ENCODE results near the gene PRKN. TPM values are rescaled to one million over a fixed set of nuclear protein-coding genes. Genes with fewer than 3 reads are reported as not detected.

PRKN gene
- polyA plus RNA-seq, 1 donor from 2014 or later = 1.2 TPM

DNA sequence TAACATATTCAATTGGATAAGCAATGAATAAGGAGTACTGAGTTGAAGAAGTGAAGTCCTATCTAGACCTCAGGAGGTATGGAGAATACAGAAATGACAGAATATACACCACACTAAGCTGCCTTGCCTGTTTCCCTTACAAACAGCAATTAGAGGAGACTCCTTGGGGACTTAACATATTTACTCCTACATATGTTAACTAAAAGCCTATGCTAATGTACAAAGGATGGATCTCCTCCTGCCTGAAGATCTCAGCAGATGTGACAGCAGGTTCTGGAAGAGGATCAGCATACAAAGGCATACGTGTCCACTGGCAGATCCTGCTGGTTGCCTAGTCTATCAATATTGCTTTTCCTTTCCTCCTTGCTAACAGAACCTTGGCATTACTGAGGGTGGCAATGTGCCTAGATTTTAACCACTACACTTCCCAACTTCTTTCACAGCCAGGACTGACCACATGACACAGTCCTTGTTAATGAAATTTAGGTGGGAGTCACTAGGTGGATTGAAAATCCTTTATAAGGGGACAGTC is 29.6 kb downstream of the PRKN start:
- Histone ChIP-seq H3K27ac (ENCODE audit: low read length) (no peak overlapping the region), H3K4me2 (ENCODE audit: low read length) (no peak overlapping the region), H3K79me2 (replicated peaks; ENCODE audit: insufficient read depth, low read length) (no peaks in the 10 kb centered on the region), H3K9ac (ENCODE audit: low read length) (no peak overlapping the region), H3K27me3 (ENCODE audit: insufficient read depth, low read depth, low read length) (no peaks in the 10 kb centered on the region), H3F3A (ENCODE audit: insufficient read depth, low read length, poor library complexity, severe bottlenecking) (no peaks in the 10 kb centered on the region), H3K4me3 (ENCODE audit: low read length) (no peak overlapping the region), H4K20me1 (ENCODE audit: insufficient read depth) (no peaks in the 10 kb centered on the region), H3K36me3 (ENCODE audit: insufficient read depth, low read length) (no peaks in the 10 kb centered on the region), H3K9me2 (ENCODE audit: insufficient read depth, low read length) (no peaks in the 10 kb centered on the region), H2AFZ (ENCODE audit: low read depth, low read length) (no peak overlapping the region), H3K9me3 (ENCODE audit: low read length) (no peaks in the 10 kb centered on the region)
- TF ChIP-seq EZH2 (IDR thresholded peaks at IDR 0.05; ENCODE audit: borderline replicate concordance, insufficient read depth, low read length, poor library complexity, severe bottlenecking) = no peak
- TF ChIP-seq, protein P1, sequence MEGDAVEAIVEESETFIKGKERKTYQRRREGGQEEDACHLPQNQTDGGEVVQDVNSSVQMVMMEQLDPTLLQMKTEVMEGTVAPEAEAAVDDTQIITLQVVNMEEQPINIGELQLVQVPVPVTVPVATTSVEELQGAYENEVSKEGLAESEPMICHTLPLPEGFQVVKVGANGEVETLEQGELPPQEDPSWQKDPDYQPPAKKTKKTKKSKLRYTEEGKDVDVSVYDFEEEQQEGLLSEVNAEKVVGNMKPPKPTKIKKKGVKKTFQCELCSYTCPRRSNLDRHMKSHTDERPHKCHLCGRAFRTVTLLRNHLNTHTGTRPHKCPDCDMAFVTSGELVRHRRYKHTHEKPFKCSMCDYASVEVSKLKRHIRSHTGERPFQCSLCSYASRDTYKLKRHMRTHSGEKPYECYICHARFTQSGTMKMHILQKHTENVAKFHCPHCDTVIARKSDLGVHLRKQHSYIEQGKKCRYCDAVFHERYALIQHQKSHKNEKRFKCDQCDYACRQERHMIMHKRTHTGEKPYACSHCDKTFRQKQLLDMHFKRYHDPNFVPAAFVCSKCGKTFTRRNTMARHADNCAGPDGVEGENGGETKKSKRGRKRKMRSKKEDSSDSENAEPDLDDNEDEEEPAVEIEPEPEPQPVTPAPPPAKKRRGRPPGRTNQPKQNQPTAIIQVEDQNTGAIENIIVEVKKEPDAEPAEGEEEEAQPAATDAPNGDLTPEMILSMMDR (IDR thresholded peaks at IDR 0.05; ENCODE audit: poor library complexity, severe bottlenecking) = no peak
- TF ChIP-seq POLR2AphosphoS5 (IDR thresholded peaks at IDR 0.05) = no peak
- TF ChIP-seq TAF1 (IDR thresholded peaks at IDR 0.05; ENCODE audit: low read depth) = no peak
- no peak for TF ChIP-seq RAD21 (conservative IDR thresholded peaks at IDR 0.05)
- no peak for TF ChIP-seq MXI1 (conservative IDR thresholded peaks at IDR 0.05; ENCODE audit: poor library complexity, severe bottlenecking)
- TF ChIP-seq, protein P2, sequence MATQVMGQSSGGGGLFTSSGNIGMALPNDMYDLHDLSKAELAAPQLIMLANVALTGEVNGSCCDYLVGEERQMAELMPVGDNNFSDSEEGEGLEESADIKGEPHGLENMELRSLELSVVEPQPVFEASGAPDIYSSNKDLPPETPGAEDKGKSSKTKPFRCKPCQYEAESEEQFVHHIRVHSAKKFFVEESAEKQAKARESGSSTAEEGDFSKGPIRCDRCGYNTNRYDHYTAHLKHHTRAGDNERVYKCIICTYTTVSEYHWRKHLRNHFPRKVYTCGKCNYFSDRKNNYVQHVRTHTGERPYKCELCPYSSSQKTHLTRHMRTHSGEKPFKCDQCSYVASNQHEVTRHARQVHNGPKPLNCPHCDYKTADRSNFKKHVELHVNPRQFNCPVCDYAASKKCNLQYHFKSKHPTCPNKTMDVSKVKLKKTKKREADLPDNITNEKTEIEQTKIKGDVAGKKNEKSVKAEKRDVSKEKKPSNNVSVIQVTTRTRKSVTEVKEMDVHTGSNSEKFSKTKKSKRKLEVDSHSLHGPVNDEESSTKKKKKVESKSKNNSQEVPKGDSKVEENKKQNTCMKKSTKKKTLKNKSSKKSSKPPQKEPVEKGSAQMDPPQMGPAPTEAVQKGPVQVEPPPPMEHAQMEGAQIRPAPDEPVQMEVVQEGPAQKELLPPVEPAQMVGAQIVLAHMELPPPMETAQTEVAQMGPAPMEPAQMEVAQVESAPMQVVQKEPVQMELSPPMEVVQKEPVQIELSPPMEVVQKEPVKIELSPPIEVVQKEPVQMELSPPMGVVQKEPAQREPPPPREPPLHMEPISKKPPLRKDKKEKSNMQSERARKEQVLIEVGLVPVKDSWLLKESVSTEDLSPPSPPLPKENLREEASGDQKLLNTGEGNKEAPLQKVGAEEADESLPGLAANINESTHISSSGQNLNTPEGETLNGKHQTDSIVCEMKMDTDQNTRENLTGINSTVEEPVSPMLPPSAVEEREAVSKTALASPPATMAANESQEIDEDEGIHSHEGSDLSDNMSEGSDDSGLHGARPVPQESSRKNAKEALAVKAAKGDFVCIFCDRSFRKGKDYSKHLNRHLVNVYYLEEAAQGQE (IDR thresholded peaks at IDR 0.05; ENCODE audit: borderline replicate concordance) = no peak

DNA sequence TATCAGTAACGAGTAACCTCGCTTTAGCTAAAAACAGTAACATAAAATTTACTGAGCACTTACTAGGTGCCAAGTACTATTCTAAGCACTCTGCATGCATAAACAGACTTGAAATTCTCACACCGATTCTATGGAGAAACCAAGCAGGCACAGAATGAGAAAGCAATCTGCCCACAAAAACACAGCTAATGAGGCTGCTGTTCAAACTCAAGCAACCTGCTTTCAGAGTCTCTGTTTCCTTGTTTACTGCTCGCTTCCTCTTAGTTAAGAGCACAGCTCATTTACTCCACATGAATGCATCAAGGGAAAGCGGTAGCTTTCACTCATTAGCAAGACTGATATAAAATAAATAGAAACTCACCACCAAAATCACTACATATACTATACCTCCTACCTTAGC is 37.4 kb downstream of the PRKN start:
- Histone ChIP-seq H3K79me2 (replicated peaks; ENCODE audit: insufficient read depth, low read length) (no peaks in the 10 kb centered on the region), H3K4me2 (ENCODE audit: low read length) (no peak overlapping the region), H3F3A (ENCODE audit: insufficient read depth, low read length, poor library complexity, severe bottlenecking) (no peaks in the 10 kb centered on the region), H3K4me3 (ENCODE audit: low read length) (no peak overlapping the region), H3K27me3 (ENCODE audit: insufficient read depth, low read depth, low read length) (no peaks in the 10 kb centered on the region), H3K9ac (ENCODE audit: low read length) (no peak overlapping the region), H3K27ac (ENCODE audit: low read length) (no peak overlapping the region), H4K20me1 (ENCODE audit: insufficient read depth) (no peaks in the 10 kb centered on the region), H3K36me3 (ENCODE audit: insufficient read depth, low read length) (no peaks in the 10 kb centered on the region), H3K9me3 (ENCODE audit: low read length) (no peaks in the 10 kb centered on the region), H2AFZ (ENCODE audit: low read depth, low read length) (no peak overlapping the region), H3K9me2 (ENCODE audit: insufficient read depth, low read length) (no peaks in the 10 kb centered on the region)
- TF ChIP-seq EZH2 (IDR thresholded peaks at IDR 0.05; ENCODE audit: borderline replicate concordance, insufficient read depth, low read length, poor library complexity, severe bottlenecking) = no peak
- TF ChIP-seq EP300 (conservative IDR thresholded peaks at IDR 0.05; ENCODE audit: poor library complexity, severe bottlenecking) = no peak
- TF ChIP-seq, protein P2 (IDR thresholded peaks at IDR 0.05; ENCODE audit: borderline replicate concordance) = no peak
- TF ChIP-seq, protein P1 (IDR thresholded peaks at IDR 0.05; ENCODE audit: poor library complexity, severe bottlenecking) = no peak
- no peak for TF ChIP-seq RAD21 (conservative IDR thresholded peaks at IDR 0.05)

All from neural cell (in vitro differentiated cells).